Smooth muscle cell (in vitro differentiated cells): ENCODE results near the gene MACROD2. TPM values are rescaled to one million over a fixed set of nuclear protein-coding genes. Genes with fewer than 3 reads are reported as not detected.

Experiments
- DNase-seq: peaks from one replicate; lab custom pipeline; 2025; ENCODE audit not compliant: unreplicated experiment; lab: John Stamatoyannopoulos, UW
- H2AFZ ChIP-seq: fragments of 200-600 bp; sonication (generic); 2 replicates; pipeline ENCODE4 v1.6.0; 2016; ENCODE audit warnings: antibody characterized with exemption, low read depth, mild to moderate bottlenecking
- H3F3A ChIP-seq: fragments of 200-600 bp; sonication (generic); 2 replicates; pipeline ENCODE4 v1.6.0; 2017; ENCODE audit warnings: antibody characterized with exemption, low read depth
- H3K27ac ChIP-seq: fragments of 200-600 bp; sonication (generic); 2 replicates; pipeline ENCODE4 v1.5.1; 2016; ENCODE audit warnings: low read depth, mild to moderate bottlenecking
- H3K27me3 ChIP-seq: fragments of 200-600 bp; sonication (generic); 2 replicates; pipeline ENCODE4 v1.6.1; 2016; ENCODE audit warnings: low read depth, mild to moderate bottlenecking
- H3K36me3 ChIP-seq: fragments of 200-600 bp; sonication (generic); 2 replicates; pipeline ENCODE4 v1.5.1; 2016; ENCODE audit warnings: low read depth
- H3K4me1 ChIP-seq: fragments of 200-600 bp; sonication (generic); 2 replicates; pipeline ENCODE4 v1.5.1; 2016; ENCODE audit warnings: low read depth
- H3K4me2 ChIP-seq: fragments of 200-600 bp; sonication (generic); 2 replicates; pipeline ENCODE4 v1.6.0; 2016; ENCODE audit warnings: mild to moderate bottlenecking
- H3K4me3 ChIP-seq: fragments of 200-600 bp; sonication (generic); 2 replicates; pipeline ENCODE4 v1.5.1; 2016; ENCODE audit warnings: mild to moderate bottlenecking
- H3K79me2 ChIP-seq: fragments of 200-600 bp; sonication (generic); 2 replicates; pipeline ENCODE4 v1.6.0; 2016; ENCODE audit warnings: low read depth, mild to moderate bottlenecking
- H3K9ac ChIP-seq: fragments of 200-600 bp; sonication (generic); 2 replicates; pipeline ENCODE4 v1.6.0; 2016; ENCODE audit warnings: low read depth
- H3K9me3 ChIP-seq: fragments of 200-600 bp; sonication (generic); replicated peaks from 2 replicates; pipeline ENCODE4 v1.5.1; 2016; ENCODE audit warnings: low read depth
- H4K20me1 ChIP-seq: fragments of 200-600 bp; sonication (generic); 2 replicates; pipeline ENCODE4 v1.6.0; 2016; ENCODE audit warnings: low read depth
- CTCF ChIP-seq: fragments of 200-600 bp; sonication (generic); IDR thresholded peaks from 2 replicates; pipeline ENCODE4 v1.5.1; 2017; ENCODE audit warnings: borderline replicate concordance, mild to moderate bottlenecking, antibody characterized with exemption; ENCODE audit not compliant: insufficient read depth, poor library complexity, severe bottlenecking
- WGBS: methylation state at CpG from one replicate; pipeline ENCODE4 v1.1.7; 2016; ENCODE audit warnings: low lambda C conversion rate; 5-methylcytosine and 5-hydroxymethylcytosine counted together
- polyA plus RNA-seq: library from polyadenylated mRNA; unstranded; fragments of >200 nt; fragmentation: Nextera tagmentation; extraction: Ambion mirVana; gene quantifications from 2 replicates; pipeline ENCODE4 v1.2.1, GENCODE V29; 2016
- total RNA-seq: library from RNA; depleted of rRNA; stranded (reverse); fragments of >200 nt; gene quantifications from 2 replicates; pipeline ENCODE4 v1.2.3, GENCODE V29; 2014

MACROD2 gene
- total and polyA plus RNA-seq, 2 experiments from 2014 or later: 0.04 to 0.32 TPM

- 90% methylated on average over 5 of the region's 5 CpGs for WGBS
Observed at GRCh38 chr20:16066571-16066970, 2071.3 kb downstream of the MACROD2 start.

GRCh38 chr20:16069389-16070010, 2074.2 kb downstream of the MACROD2 start:
- Histone ChIP-seq H2AFZ (no peak overlapping the region), H3K4me1 (peaks cover 5% of the 10 kb centered on the region), H4K20me1 (no peaks in the 10 kb centered on the region), H3K9me3 (no peaks in the 10 kb centered on the region), H3K79me2 (no peaks in the 10 kb centered on the region), H3K27me3 (no peaks in the 10 kb centered on the region), H3K4me2 (no peak overlapping the region), H3K27ac (no peak overlapping the region), H3K4me3 (no peak overlapping the region), H3F3A (no peaks in the 10 kb centered on the region), H3K36me3 (no peaks in the 10 kb centered on the region), H3K9ac (no peak overlapping the region)
- 95% methylated on average over 1 of the region's 1 CpG for WGBS
- no peak for TF ChIP-seq CTCF
- DNase-seq: no peak

More at GRCh38 chr20:16066571-16066970, 2071.3 kb downstream of the MACROD2 start:
- Histone ChIP-seq H3K9ac (no peak overlapping the region), H3K27me3 (no peaks in the 10 kb centered on the region), H4K20me1 (no peaks in the 10 kb centered on the region), H3F3A (no peaks in the 10 kb centered on the region), H3K9me3 (no peaks in the 10 kb centered on the region), H3K4me2 (no peak overlapping the region), H3K27ac (no peak overlapping the region), H3K36me3 (no peaks in the 10 kb centered on the region), H2AFZ (no peak overlapping the region), H3K4me3 (no peak overlapping the region), H3K4me1 (peaks cover 5% of the 10 kb centered on the region), H3K79me2 (no peaks in the 10 kb centered on the region)
- no peak for DNase-seq
- no peak for TF ChIP-seq CTCF

- Histone ChIP-seq H2AFZ (no peak overlapping the region), H3K4me2 (no peak overlapping the region), H3K9me3 (no peaks in the 10 kb centered on the region), H3F3A (no peaks in the 10 kb centered on the region), H3K79me2 (no peaks in the 10 kb centered on the region), H3K27ac (no peak overlapping the region), H4K20me1 (no peaks in the 10 kb centered on the region), H3K36me3 (no peaks in the 10 kb centered on the region), H3K4me1 (no peaks in the 10 kb centered on the region), H3K4me3 (no peak overlapping the region), H3K9ac (no peak overlapping the region), H3K27me3 (no peaks in the 10 kb centered on the region)
- DNase-seq: no peak
- TF ChIP-seq CTCF: no peak
- 95% methylated on average over 1 of the region's 1 CpG for WGBS
Observed at GRCh38 chr20:16072220-16072619, 2076.9 kb downstream of the MACROD2 start.
